Activated CD4-positive, CD25-positive, alpha-beta regulatory T cell treated with anti-CD3 and anti-CD28 coated beads, Interleukin-2, amount 50 U/mL, for 72 hours (primary cell): ENCODE results near the gene RNF123.

ENCODE experiments used
- DNase-seq: peaks from one replicate; pipeline ENCODE4 v3.0.0; 2021

The RNF123 gene

GRCh38 chr3:49689046-49689907, at the start of gene RNF123, which contains the start of gene MST1:
Gene RNF123 (plus strand): TSS chr3:49689557. CDS start chr3:49691166, 1,609 bp downstream.
Gene MST1 (minus strand): TSS chr3:49689474. CDS start chr3:49688691, 783 bp downstream.
- peak; percentile 95 for DNase-seq

GRCh38 chr3:49641292-49641691, 48.1 kb upstream of the RNF123 start:
- DNase-seq: no peak

- no peak for DNase-seq
These were observed 47.2 kb upstream of the RNF123 start for GRCh38 chr3:49641921-49642707.

- no peak for DNase-seq
These were observed 46.6 kb upstream of the RNF123 start for GRCh38 chr3:49642708-49643145.

GRCh38 chr3:49644684-49645083, 44.7 kb upstream of the RNF123 start:
- DNase-seq: no peak

GRCh38 chr3:49646236-49646635, 43.1 kb upstream of the RNF123 start:
- DNase-seq: no peak

DNA sequence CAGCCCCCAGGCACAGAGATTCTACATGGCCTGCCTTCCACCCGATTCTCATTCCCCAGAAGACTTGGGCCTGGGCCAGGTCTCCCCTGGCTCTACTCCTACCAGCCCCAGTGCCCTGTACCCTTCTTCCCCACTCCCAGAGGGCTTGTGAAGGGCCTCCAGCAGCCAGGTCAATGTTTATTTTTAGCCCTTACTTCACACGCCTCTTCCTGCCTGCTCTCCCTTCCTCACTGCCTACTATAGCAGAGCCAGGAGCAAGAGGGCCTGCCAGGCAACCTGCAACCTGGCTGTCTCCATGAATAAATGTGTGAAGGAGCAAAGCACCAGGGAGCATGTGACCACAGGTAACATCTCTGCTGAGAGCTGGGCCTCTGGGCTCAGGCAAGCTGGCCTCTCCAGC, 41.6 kb upstream of the RNF123 start:
- no peak for DNase-seq

DNA sequence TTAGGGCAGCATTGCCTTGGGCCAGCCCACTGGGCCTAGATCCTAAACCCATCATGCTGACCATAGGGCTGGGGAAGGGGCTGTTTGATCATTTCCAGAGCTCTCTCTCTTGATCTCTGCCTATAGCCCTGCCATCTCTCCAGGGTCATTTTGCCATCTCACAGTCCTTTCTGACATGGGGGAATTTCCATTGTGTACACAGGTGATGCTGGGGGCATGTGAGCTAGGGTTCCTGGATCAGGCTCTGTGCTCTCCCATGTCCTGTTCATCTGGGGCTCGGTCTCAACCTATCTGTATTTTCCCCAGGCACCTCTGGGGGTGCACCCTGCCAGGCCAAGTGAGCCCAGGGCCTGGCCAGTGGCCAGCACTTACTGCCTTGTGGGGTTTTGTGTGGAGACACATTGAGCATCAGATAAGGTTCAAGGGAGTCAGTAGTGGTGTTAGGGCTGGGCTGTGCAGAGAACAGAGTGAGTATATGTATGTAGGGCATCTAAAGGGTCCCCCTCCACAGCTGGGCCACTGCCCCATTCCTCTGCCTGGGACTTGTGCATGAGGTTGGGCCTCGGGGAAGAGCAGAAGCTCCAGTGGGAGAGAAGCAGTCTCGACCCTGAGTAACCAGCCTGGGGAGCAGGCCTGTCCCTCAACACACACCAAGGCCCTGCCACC, 40.9 kb upstream of the RNF123 start:
- DNase-seq: no peak

GRCh38 chr3:49649576-49649975, 39.8 kb upstream of the RNF123 start:
- no peak for DNase-seq

DNA sequence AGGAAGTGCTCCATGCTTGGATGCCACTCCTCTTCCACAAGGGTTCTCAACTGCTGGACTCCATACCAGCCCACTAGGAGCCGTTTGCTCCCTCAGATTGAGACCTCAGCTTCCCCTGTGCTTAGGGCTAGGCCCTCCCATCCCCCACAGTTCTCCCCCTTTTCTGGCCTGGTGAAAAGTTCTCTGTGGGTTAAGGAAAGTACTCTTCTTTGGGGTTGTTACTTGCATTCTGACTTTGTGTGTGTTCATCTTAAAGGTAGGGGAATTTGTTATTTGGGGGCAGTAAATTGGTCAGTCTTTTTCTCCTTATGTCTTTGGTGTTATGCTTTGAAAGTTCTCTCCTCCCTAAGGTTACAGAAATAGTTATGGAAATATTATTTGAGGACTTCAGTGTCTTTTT, 39.2 kb upstream of the RNF123 start:
- DNase-seq: no peak

- no peak for DNase-seq
These were observed 38.7 kb upstream of the RNF123 start for GRCh38 chr3:49650637-49651036.

DNA sequence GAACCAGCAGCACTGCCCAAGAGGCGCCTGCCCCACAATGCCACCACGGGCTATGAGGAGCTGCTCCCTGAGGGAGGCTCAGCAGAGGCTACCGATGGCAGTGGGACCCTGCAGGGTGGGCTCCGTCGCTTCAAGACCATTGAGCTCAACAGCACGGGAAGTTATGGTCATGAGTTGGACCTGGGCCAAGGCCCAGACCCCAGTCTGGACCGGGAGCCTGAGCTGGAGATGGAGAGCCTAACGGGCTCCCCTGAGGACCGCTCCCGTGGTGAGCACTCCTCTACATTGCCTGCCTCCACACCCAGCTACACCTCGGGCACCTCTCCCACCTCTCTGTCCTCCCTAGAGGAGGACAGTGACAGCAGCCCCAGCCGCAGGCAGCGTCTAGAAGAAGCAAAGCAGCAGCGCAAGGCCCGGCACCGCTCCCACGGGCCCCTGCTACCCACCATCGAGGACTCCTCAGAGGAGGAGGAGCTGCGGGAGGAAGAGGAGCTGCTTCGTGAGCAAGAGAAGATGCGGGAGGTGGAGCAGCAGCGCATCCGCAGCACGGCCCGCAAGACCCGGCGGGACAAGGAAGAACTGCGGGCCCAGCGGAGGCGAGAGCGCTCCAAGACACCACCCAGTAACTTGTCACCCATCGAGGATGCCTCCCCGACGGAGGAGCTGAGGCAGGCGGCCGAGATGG, 37.0 kb upstream of the RNF123 start:
- DNase-seq: no peak

DNA sequence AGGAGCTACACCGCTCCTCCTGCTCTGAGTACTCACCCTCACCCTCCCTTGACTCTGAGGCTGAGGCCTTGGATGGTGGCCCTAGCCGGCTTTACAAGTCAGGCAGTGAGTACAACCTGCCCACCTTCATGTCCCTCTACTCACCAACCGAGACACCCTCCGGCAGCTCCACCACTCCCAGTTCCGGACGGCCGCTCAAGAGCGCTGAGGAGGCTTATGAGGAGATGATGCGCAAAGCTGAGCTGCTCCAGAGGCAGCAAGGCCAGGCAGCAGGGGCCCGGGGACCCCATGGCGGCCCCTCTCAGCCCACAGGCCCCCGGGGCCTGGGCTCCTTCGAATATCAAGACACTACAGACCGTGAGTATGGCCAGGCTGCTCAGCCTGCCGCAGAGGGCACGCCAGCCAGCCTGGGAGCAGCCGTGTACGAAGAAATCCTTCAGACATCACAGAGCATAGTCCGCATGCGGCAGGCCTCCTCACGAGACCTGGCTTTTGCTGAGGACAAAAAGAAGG, 36.4 kb upstream of the RNF123 start:
- DNase-seq: no peak

- DNase-seq: no peak
These were observed 35.7 kb upstream of the RNF123 start for GRCh38 chr3:49653621-49654020.

- DNase-seq: no peak
These were observed 35.1 kb upstream of the RNF123 start for GRCh38 chr3:49654176-49654825.

DNA sequence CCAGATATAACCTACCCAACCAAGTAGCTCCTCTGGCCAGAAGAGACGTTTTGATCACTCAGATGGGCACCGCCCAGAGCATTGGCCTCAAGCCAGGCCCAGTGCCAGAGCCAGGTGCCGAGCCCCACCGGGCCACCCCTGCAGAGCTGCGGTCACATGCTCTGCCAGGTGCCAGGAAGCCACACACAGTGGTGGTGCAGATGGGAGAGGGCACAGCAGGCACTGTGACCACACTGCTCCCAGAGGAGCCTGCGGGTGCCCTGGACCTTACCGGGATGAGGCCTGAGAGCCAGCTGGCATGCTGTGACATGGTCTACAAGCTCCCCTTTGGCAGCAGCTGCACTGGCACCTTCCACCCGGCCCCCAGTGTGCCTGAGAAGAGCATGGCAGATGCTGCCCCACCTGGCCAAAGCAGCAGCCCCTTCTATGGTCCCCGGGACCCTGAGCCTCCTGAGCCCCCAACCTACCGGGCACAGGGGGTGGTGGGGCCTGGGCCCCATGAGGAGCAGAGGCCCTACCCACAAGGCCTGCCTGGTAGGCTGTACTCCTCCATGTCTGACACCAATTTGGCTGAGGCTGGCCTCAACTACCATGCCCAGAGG, 34.3 kb upstream of the RNF123 start:
- no peak for DNase-seq

GRCh38 chr3:49655731-49656285, 33.5 kb upstream of the RNF123 start:
- DNase-seq: no peak

- DNase-seq: no peak
These were observed 32.7 kb upstream of the RNF123 start for GRCh38 chr3:49656541-49657112.

DNA sequence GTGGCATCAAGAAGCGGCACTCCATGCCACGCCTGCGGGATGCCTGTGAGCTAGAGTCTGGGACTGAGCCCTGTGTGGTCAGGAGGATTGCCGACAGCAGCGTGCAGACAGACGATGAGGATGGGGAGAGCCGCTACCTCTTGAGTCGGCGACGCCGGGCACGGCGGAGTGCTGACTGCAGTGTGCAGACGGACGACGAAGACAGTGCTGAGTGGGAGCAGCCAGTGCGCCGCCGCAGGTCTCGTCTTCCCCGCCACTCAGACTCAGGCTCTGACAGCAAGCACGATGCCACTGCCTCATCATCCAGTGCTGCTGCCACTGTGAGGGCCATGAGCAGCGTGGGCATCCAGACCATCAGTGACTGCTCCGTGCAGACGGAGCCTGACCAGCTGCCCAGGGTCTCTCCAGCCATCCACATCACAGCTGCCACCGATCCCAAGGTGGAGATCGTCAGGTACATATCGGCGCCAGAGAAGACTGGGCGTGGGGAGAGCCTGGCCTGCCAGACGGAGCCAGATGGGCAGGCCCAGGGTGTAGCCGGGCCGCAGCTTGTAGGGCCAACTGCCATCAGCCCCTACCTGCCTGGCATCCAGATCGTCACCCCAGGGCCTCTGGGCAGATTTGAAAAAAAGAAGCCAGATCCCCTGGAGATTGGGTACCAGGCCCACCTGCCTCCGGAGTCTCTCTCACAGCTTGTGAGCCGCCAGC, 32.0 kb upstream of the RNF123 start:
- no peak for DNase-seq

- no peak for DNase-seq
These were observed 30.6 kb upstream of the RNF123 start for GRCh38 chr3:49658711-49659110.
